Left forelimb (tissue), 1 donor: ENCODE data around the gene TRPM5.
A peak's percentile ranks its signal among the peaks of the same experiment; 100 is the strongest.

Source experiments
- DNase-seq: peaks from one replicate; pipeline ENCODE4 v3.0.0-alpha.2; 2018; ENCODE audit warnings: low spot score

Gene TRPM5

DNA sequence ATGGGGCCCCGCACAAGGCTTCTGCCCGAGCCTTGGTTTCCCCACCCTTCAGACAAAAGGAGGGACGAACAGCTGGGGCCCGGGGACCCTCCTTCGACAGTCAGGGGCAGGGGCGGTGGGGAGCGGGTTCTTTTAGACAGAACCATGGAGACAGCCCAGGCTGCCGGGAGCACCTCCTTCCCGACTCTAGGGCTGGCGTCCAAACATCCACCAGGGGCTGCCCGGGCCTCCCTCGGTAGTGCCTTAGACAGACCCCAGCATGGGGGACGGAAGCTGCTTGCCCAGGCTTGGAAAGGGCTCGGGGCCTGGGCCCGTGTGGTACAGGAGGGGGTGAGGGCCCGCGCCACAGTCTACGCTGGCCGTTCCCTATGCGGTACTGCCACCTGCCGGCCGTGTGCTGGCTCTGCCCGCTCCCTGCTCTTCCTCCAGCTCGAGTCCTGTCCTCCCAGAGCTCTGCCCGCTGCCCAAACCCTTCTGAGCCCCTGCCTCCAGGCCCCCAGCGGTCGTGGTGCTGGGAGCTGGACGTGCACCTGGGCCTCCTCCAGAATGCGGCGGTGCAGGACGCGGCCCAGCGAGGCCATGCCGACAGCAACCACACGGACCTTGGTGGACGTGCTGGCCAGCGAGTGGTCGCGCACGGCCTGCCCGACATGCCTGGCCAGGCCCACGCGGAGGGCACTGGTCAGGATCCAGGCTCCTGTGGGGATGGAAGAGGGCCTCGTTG, 23.6 kb downstream of the TRPM5 start:
- DNase-seq = peak; percentile 86

DNA sequence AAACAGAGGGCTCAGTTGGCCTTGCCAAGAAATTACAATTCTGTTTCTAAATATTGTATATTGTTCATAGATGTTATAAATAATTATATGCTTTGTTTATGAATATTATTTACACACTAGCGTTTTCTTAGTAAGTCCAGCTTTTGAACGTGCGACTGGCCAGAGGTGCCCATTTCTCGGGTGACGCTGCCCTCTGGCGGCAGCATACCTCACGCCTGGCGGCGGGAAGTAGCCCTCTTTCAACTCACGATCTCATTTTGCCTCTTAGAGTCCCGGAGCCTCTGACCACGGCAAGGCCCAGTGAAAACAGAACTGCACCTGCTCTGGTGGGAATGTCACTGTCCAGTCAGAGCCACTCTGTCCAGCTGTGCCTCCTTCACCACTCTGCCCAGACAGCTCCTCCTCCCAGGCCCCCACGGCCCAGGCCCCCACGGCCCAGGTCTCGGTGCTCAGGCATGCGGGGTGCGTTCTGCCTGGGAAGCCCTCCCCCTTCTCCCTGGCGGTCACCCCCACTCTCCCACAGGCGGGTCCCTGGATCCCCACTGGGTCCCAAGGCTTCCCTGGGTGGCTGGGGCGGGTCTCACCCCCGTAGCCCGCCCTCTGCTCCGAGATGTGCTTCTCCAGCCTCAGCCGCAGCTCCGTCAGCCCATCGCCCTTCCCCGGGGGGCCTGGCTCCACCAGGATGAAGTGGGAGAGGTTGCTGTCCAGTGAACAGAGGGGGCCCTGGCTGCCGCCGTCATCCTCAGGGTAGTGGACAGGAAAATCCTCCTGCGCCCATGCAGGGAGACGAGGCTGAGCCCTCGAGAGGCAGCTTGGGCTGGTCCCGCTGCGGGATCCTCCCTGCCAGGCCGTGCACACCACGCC, 24.4 kb downstream of the TRPM5 start:
- DNase-seq = peak; percentile 84

DNA sequence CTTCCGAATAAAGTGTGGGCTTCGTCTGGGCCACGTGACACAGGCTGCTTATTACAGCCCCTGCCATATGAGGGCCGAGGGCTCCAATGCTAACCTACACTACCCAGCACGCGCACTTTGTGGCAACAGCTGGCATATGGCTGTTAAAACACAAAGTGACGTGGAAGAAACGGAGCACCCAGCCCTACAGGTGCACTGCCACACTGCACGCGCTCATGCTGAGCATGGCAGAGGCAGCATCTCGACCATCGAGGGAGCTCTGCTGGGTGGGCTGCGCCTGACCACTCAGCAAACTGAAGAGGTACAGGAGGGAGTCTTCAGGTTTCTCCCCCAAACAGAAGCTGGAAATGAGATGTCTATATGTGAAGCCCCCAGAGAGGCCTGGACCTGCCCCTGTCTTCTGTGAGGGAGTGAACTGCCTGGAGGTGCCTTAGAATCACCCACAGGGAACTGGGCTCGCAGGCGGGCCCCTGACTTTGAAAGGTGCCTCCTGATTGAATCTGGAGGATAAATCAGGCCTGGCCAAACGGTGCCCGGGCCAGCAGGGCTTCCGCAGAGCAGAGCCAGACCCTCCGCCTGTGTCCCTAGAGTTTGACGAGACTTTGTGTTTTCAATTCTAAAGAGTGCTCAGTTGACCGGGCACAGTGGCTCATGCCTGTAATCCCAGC, 25.5 kb downstream of the TRPM5 start:
- DNase-seq = no peak

DNA sequence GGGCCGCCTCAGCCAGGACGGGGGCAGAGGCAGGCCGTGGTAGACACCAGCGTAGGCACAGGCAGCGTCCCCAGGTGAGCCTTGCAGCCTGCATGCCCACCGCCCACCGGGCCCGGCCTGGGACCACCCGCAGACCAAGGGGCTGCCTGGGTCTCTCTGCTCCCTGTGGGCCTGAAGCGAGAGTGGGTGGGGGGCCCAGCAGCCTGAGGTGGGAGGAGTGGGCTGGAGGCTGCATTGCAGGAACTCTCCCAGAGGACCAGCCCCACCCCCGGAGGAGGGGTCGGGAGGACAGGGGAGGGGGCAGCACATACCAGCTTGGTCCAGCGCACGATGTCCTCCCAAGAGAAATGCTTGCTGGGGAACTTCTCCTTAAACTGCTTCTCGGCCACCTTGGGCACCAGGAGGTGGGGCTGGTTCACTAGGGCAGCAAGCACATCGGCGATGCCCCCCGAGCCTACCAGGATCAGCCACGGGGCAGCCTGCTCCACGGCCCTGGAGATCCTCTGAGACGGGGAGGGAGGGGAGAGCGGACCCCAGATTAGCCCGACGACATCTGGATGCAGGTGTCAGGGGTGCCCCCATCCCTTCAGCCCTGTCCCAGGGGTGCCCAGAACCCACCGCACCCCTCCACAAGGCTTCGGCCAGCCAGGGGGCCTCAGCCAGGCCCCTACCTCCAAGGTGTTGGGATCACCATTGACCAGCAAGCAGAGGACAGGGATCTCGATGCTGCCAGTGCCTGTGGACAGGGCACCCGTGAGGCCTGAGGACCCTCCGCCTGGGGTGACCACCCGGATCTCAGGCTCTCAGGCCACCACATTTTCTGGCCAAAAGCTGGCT, 26.2 kb downstream of the TRPM5 start:
- DNase-seq = no peak

DNA sequence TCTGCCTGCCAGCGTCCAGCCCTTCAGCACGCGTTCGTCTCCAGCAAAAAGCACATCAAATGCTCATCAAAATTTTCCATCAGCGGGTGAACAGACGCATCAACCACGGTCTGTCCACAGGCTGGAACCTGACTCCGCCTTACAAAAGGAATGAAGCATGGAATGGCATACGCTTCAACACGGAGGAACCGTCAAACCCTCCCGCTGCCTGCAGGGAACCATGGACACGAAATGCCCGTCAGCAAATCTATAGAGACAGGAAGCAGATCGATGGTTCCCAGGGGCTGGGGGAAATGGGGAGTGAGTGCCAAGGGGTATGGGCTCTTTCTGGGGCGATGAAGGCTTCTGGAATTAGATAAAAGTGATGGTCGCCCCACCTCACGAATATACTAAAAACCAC, 27.5 kb downstream of the TRPM5 start:
- no peak for DNase-seq

DNA sequence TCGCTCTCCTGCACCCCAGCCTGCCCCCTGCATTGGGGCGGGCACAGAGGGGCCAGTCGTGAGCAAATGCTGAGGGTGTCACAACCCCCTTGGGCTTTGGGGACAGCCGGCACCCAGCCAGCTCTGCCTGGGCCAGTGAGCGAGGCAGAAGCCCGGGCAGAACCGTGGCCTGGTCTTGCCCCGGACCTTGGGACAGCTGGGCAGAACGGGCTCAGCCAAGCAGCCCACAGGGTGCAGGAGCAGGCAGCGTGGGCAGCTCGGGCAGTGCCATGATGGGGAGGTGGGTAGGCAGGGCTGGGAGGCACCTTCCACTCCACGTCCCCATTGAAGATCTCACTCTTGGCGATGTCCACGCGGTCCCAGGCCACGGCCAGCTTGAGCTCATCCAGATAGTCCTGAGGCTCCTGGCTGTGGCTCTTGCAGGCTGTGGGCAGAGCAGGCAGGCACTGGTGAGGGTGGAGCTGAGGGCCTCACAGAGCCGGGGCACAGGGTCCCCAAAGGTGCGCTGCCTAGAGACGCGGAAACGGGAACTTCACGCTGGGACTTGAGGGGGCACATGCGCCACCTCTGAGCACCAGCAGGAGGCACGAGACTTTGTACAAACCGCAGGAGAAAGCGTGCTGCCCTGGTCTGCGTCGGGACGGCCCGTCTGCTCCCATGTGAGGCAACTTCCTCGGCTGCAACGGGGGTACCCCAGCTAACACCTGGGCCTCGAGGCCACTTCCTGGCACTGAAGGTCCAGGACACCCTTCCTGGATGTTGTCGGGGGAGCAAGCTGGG, 28.5 kb downstream of the TRPM5 start:
- no peak for DNase-seq

DNA sequence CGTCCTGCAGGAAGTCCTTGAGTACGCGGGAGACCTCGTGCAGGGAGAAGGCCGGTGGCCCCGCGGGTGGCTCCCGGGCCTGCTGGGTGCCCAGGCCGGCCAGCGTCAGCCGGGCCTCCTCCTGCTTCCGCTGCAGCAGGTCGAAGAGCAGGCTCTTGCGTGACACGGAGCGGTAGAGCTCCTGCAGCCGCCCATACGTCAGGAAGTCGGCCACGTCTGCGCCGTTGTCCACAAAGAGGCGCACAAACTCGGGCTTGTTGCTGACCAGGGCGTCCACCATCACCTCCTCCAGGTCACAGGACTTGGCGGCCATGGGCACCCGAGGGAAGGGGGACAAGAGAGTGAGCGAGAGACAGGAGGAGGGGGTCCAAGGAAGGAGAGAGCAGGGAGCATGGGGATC, 29.1 kb downstream of the TRPM5 start:
- DNase-seq = no peak

DNA sequence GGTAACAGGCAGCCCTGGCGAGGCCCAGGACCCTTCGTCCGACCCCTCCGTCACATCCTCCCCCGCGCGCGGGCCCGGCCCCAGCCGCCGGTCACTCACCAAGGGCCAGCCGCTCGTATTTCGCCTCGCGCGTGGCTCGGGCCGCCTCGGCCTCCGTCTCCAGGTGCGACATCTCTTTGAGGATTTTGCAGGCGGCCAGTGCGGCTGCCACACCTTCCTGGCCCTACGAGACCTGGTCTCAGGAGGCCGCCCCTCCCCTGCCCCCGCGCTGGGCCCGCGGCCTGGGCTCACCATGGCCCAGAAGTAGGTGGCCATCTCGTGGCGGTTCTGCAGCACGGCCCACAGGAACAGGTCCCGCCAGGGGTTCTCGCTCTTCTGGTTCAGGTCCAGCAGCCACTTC, 29.7 kb downstream of the TRPM5 start:
- no peak for DNase-seq

DNA sequence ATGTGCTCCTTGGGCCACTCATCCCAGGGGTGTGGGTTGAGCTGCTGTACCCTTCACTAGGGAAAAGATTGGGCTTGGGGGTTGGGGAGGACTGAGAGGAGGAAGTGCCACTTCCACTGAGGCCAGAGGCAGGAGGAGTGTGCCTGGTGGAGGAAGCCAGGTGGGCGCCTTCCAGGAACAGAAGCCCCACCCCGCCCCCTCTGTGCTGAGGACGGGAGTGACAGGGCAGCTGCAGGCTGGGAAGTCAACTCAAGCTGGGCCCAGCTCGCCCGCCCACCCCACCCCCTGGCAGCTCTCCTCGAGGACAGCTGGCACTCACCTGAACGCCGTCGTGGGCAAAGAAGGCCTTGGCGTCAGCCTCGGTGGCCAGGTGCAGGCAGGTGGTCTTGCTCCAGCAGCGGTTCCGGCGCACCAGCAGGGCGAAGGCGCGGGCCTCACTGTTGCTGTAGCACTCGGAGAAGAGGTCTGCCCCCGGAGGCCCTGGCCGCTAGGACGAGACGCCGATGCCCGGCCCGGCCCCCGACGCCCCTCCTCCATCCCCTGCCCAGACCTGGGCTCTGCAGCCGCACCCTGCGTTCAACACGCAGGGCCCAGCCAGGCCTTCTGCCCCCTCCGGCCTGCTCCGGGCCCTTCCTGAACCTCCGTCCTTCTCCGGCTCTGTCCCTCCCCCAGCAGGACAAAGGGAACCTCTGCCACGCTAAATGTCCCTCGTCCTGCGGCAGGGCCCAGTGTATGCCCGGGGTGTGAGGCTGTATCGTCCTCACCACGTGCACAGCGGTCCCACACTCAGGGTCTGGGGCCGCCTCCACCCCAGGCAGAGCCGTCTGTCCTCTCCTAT, 30.4 kb downstream of the TRPM5 start:
- DNase-seq = no peak

DNA sequence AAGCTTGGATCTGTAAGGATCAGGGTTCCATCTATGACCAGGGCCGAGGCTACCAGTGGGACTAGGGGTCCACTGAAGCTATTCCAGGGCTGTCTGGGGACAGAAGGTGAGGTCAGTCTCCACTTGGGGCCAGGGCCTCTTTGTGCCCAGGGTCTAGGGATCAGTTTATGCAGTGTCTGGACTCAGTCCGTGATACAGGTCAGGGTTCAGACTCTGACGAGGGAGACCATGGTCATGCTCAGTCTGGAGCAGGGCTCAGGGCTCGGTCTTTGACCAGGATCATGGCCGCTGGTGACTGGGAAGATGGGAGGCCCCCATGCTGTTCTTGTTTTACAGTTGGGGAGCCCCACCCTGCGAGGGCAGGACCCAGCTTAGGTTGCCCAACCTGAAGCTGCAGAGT, 32.0 kb downstream of the TRPM5 start:
- DNase-seq = no peak

DNA sequence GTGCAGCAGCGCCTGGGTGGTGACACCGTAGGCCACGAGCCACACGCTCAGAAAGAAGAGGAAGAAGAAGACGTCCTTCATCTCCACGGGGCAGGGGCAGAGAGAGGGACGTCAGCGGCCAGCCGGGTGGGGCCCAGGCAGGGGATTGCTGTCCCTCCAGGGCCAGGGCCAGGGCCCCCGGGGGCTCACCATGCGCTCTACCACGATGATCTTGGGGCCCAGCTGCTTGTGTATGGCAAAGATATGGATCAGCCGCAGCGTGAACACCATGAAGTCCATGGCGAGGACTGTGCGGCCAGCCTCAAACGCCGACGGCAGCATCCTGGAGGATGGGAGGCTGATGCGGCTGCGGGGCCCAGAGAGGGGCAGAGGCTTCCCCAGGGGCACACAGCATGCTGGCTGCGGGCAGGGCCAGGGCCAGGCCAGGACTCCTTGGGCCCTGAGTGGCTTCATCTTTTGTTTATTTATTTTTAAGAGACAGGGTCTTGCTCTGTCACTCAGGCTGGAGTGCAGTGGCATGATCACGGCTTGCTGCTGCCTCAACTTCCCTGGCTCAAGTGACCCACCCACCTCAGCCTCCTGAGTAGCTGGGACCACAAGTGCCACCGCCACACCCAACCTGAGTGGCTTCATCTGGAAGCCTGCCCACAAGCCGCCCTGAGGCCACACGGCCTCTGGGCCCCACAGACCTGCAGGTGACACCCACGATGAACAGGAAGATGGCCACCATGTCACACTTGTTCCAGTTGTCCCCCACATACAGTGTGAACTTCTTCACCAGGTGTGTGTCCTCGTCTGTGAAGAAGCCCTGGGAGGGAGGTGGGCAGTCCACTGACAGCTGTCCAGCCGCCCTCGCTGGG, 32.6 kb downstream of the TRPM5 start:
- no peak for DNase-seq

DNA sequence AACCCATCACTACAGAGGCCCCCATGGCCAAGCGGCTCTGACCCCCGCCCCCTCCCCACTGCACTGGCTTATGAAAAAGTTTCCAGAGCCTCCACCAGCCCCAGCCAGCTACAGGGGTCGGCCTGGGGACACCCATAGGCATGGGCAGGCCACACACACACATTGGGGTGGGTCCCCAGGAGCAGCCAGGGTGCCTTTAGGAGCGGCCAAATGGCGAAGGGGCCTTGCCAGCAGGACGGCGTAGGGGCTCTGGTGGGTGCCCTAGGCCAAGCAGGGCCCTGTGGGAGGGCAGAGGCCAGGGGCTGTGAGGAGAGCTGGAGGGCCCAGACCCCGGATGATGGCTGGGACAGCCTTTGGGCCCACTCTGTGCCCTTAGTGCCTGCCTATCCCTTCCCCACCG, 33.7 kb downstream of the TRPM5 start:
- no peak for DNase-seq

DNA sequence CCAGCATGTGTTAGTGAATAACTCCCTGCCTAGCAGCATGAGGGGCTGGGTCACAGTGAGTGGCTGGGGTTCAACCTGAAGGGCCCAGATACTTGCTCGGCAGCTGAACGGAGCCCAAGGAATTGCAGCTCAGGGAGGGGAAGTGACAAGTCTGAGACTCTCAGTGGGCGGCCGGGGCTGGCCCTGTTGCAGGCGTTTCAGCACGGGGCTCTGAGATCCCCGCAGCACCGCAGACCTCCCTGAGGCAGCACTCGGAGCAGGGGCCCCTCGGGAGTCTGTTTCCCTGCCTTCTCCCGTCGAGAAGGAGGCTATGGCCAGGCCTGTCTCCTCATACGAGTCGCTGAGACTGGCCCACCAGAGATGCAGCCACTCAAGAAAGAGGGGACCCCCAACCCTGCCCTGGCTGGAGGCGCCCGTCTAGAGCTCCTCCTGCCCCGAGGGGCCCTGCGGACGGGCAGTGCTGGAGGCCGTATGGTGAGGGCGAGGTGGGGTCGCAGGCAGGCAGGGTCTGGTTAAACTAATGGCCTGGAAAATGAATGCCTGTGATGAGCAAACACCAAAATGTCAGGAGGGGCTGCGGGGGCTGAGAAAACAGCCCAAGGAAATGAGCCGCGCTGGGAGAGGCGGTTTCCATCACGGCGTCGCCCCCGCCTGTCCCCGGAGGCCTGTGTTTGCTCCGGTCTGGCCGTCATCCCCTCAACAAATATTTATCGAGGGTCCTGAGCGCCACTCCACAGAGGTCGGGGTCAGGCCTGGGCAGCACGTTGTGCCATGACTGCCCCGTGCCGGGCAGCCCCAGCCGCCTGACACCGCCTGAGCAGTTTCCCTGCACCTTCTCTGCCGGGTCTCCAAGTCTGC, 34.5 kb downstream of the TRPM5 start:
- DNase-seq = no peak

DNA sequence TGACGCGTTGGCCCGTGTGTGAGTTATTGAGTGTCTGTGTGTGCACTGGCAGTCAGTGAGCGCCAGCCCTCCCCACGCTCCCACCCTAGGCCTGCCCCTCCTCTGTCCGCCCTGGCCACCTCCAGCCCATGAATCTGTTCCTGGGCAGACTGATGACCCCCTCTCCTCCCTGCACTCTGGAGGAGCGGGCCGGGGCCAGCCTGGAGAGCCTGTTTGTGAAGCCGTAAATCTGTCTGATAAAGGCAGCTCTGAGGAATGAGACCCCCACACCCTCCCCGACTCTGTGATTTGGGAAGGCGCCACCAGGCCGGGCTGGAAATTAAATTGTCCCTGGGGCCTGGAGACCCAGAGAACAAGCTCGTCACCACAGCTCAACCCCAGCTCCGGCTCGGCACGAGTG, 35.2 kb downstream of the TRPM5 start:
- no peak for DNase-seq

DNA sequence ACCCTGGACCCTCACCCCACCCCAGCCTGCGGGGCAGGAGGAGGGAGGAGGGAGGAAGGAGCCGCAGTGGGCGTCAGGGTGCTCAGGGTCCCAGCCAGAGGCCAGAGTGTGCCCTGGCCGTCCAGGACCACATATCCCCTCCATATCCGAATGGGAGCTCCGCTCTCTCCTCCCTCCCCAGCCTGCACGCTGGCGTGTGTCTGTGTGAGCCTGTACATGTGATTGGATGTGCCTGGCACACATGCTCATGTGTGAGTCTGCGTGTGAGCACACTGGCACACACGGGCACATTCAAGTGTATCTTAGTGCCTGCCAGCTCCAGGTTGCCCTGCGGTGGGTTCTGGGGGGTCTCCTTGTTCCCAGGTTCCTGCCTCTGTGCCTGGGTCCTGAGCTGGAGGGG, 35.6 kb downstream of the TRPM5 start:
- no peak for DNase-seq

DNA sequence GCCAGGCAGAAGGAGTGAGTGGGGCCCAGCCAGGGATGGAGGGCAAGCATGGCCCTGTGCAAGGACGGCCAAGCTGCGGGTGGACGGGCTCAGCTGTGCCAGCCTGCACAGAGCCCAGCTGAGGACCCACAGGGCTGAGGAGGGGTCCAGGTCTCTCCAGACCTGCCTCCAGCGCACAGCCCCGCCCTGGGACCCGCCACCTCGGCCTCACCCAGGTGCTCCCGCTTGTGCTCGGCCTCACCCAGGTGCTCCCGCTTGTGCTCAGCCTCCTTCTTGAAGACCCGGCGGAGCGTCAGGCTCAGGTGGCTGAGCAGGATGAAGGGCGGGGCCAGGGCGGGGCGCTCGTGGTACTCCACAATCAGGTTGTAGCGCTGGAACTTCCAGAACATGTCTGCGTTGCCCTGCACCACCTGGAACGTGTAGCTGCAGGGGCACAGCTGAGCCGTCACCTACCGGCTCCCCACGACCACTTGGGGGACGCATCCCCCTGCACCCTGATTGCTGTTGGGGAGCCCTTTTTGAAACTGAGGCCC, 37.4 kb downstream of the TRPM5 start:
- DNase-seq = no peak

DNA sequence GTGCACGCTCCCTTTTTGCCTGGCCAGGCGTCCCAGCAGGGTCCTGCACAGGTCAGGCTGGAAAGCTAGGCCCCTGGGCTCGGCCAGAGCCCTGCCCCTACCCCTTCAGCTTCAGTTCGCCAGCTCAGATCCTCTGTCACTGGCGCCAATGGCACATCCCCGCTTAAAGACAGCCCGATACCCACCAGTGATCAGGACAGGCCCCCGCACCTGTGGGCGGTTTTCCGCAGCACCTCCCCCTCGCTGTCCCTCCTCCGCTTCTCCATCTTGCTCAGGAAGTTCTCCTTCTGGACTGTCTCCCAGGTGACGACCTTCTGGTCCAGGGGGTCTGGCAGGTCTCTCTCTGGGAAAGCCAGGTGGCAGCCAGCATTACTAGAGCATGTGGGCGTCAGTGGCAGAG, 37.9 kb downstream of the TRPM5 start:
- no peak for DNase-seq

DNA sequence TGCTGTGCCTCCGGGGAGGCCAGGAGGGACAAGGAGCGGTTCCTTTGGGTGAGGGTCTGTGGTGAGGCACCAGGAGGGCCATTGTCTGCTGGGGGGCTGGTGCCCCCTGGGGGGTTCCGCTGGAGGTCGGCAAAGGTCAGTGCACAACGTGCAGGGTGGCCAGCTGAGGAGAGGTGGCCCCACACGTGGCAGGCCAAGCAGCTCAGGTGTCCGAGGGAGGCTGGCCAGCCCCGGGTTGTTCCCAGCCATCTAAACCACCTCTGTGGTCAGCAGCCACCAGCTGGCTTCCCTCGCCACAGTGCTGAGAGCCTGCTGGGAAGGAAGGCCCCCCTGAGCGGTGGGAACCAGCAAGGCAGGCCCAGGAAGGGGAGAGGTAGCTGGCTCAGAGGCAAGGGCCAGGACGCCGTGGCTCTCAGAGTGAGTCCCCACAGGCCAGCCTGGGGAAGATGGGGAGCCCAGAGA, 39.5 kb downstream of the TRPM5 start:
- DNase-seq = no peak
